Liver (tissue), 9 donors: Measurements from ENCODE around the gene MLX. TPM values are rescaled to one million over a fixed set of nuclear protein-coding genes. Genes with fewer than 3 reads are reported as not detected.
A peak's percentile ranks its signal among the peaks of the same experiment; 100 is the strongest.

ENCODE experiments used
- DNase-seq: peaks from one replicate; pipeline ENCODE4 v3.0.0-alpha.2; 2017; ENCODE audit warnings: low spot score
- H3K27ac ChIP-seq, 2 donors: one replicate each; pipeline ENCODE4 v1.7.0; 2013; ENCODE audit warnings: inconsistent platforms in 2 of 2, low read length in 2 of 2, control low read depth in 1 of 2, low read depth in 1 of 2, mild to moderate bottlenecking in 1 of 2
- H3K27me3 ChIP-seq, 4 donors: one replicate each; pipeline versions ENCODE4 v1.6.1 to v1.7.0; 2013; ENCODE audit warnings: low read length in 3 of 4, inconsistent platforms in 1 of 4, mild to moderate bottlenecking in 1 of 4, moderate library complexity in 1 of 4; ENCODE audit not compliant: control insufficient read depth in 4 of 4, insufficient read depth in 4 of 4
- H3K36me3 ChIP-seq, 4 donors: one replicate each; pipeline versions ENCODE4 v1.6.1 to v1.7.0; 2013; ENCODE audit warnings: low read length in 3 of 4, mild to moderate bottlenecking in 3 of 4, low read depth in 1 of 4, moderate library complexity in 1 of 4; ENCODE audit not compliant: control insufficient read depth in 4 of 4, insufficient read depth in 3 of 4
- H3K4me1 ChIP-seq, 4 donors: one replicate each; pipeline versions ENCODE4 v1.6.1 to v1.7.0; 2013; ENCODE audit warnings: low read length in 3 of 4, mild to moderate bottlenecking in 3 of 4, moderate library complexity in 1 of 4; ENCODE audit not compliant: control insufficient read depth in 4 of 4, insufficient read depth in 4 of 4
- H3K4me3 ChIP-seq, 3 donors: one replicate each; pipeline versions ENCODE4 v1.6.1 to v1.7.0; 2013; ENCODE audit warnings: low read length in 3 of 3, control low read depth in 1 of 3, low read depth in 1 of 3, mild to moderate bottlenecking in 1 of 3
- H3K9ac ChIP-seq, 2 donors: one replicate each; pipeline ENCODE4 v1.7.0; 2013; ENCODE audit warnings: low read length in 2 of 2, mild to moderate bottlenecking in 2 of 2, moderate library complexity in 2 of 2, control low read depth in 1 of 2, low read depth in 1 of 2
- H3K9me3 ChIP-seq, 4 donors: one replicate each; pipeline versions ENCODE4 v1.6.1 to v1.7.0; 2013; ENCODE audit warnings: low read length in 3 of 4; ENCODE audit not compliant: control insufficient read depth in 4 of 4
- EGR1 ChIP-seq, 2 donors: IDR thresholded peaks; 2 replicates each; pipeline ENCODE4 v1.6.1; 2016 to 2018; ENCODE audit warnings: antibody characterized with exemption in 2 of 2, low read depth in 2 of 2
- FOXA1 ChIP-seq: IDR thresholded peaks from 2 replicates; pipeline ENCODE4 v1.6.1; 2016; ENCODE audit warnings: antibody characterized with exemption
- FOXA2 ChIP-seq: IDR thresholded peaks from 2 replicates; pipeline ENCODE4 v1.6.1; 2016; ENCODE audit warnings: antibody characterized with exemption
- GABPA ChIP-seq, 2 donors: IDR thresholded peaks in 1 of 2; conservative IDR thresholded peaks in 1 of 2; 2 replicates each; pipeline ENCODE4 v1.6.1; 2016; ENCODE audit warnings: antibody characterized with exemption in 2 of 2, mild to moderate bottlenecking in 1 of 2, moderate library complexity in 1 of 2
- HNF4A ChIP-seq, 2 donors: conservative IDR thresholded peaks; 2 replicates each; pipeline ENCODE4 v1.6.1; 2016; ENCODE audit warnings: antibody characterized with exemption in 2 of 2, mild to moderate bottlenecking in 2 of 2
- HNF4G ChIP-seq: IDR thresholded peaks from 2 replicates; pipeline ENCODE4 v1.6.1; 2016; ENCODE audit warnings: antibody characterized with exemption
- JUND ChIP-seq, 2 donors: IDR thresholded peaks; 2 replicates each; pipeline ENCODE4 v1.6.1; 2016; ENCODE audit warnings: antibody characterized with exemption in 2 of 2
- NR2F2 ChIP-seq: IDR thresholded peaks from 2 replicates; pipeline ENCODE4 v1.6.1; 2016; ENCODE audit warnings: antibody characterized with exemption
- RAD21 ChIP-seq, 2 donors: IDR thresholded peaks; 2 replicates each; pipeline ENCODE4 v1.6.1; 2016; ENCODE audit warnings: antibody characterized with exemption in 2 of 2, mild to moderate bottlenecking in 2 of 2
- RXRA ChIP-seq, 2 donors: IDR thresholded peaks; 2 replicates each; pipeline ENCODE4 v1.6.1; 2017 to 2018; ENCODE audit warnings: antibody characterized with exemption in 2 of 2, mild to moderate bottlenecking in 1 of 2
- SP1 ChIP-seq: IDR thresholded peaks from 2 replicates; pipeline ENCODE4 v1.6.1; 2018; ENCODE audit warnings: antibody characterized with exemption, mild to moderate bottlenecking
- TAF1 ChIP-seq: conservative IDR thresholded peaks from 2 replicates; pipeline ENCODE4 v1.6.1; 2016; ENCODE audit warnings: antibody characterized with exemption, mild to moderate bottlenecking
- YY1 ChIP-seq: IDR thresholded peaks from 2 replicates; pipeline ENCODE4 v1.6.1; 2016; ENCODE audit warnings: antibody characterized with exemption, mild to moderate bottlenecking
- WGBS: extraction: QIAGEN DNeasy Blood & Tissue Kit; methylation state at CpG from one replicate; pipeline ENCODE4 v1.1.7; 2013; 5-methylcytosine and 5-hydroxymethylcytosine counted together
- polyA plus RNA-seq, 2 donors: library from polyadenylated mRNA; stranded (reverse) in 1 of 2; unstranded in 1 of 2; fragments of 200-250 nt in 1 of 2; fragments of >200 nt in 1 of 2; fragmentation: Nextera tagmentation in 1 of 2; extraction: Ambion mirVana in 1 of 2; gene quantifications; one replicate each; pipeline versions ENCODE4 v1.2.1 to v1.2.3, GENCODE V29; 2013 to 2015
- total RNA-seq, 2 donors: library from RNA; depleted of rRNA; stranded (reverse); fragments of >200 nt; gene quantifications; one replicate each; pipeline ENCODE4 v1.2.3, GENCODE V29; 2014
- TF ChIP-seq, protein P1 (sequence below): IDR thresholded peaks from 2 replicates; pipeline ENCODE4 v1.6.1; 2016; ENCODE audit warnings: antibody characterized with exemption
- TF ChIP-seq, protein P2 (sequence below): fragments of 150-350 bp; IDR thresholded peaks from 2 replicates; pipeline ENCODE4 v1.5.1; 2017; ENCODE audit warnings: improper control_type of control experiment, low read depth, low read length; ENCODE audit not compliant: missing input control
- TF ChIP-seq, protein P3 (sequence below): IDR thresholded peaks from 2 replicates; pipeline ENCODE4 v1.6.1; 2016; ENCODE audit warnings: antibody characterized with exemption
- TF ChIP-seq, protein P4 (sequence below): IDR thresholded peaks from 2 replicates; pipeline ENCODE4 v1.6.1; 2016; ENCODE audit warnings: antibody characterized with exemption
- TF ChIP-seq, protein P5 (sequence below): IDR thresholded peaks from 2 replicates; pipeline ENCODE4 v1.6.1; 2016; ENCODE audit warnings: antibody characterized with exemption, mild to moderate bottlenecking
- donor health status: healthy.
- donor health status: healthy.
- donor health status: healthy.
- donor health status: healthy.
- donor health status: healthy.

Gene MLX
- total and polyA plus RNA-seq, 4 donors = 19.4 to 40.0 (median 32.1) TPM

DNA sequence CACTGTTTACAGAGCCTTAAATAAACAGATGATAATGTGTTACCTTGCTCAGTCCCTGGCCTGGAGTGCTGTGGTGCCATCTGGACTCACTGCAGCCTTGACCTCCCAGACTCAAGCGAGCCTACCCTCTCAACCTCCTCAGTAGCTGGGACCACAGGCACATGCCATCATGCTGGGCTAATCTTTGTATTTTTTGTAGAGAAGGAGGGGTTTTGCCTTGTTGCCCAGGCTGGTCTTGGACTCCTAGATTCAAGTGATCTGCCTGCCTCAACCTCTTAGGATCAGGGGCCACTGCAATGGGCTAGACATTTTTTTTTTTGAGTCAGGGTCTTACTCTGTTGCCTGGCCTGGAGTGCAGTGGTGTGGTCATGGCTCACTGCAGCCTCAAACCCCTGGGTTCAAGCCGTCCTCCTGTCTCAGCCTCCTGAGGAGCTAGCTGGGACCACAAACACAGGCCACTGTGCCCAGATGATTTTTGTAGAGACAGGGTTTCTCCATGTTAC is 35.9 kb upstream of the MLX start:
- Histone ChIP-seq H3K9me3 (no peaks in the 10 kb centered on the region), H3K4me3 (no peak overlapping the region), H3K36me3 (no peaks in the 10 kb centered on the region), H3K27me3 (no peaks in the 10 kb centered on the region), H3K4me1 (peaks cover 23 to 56% (median 42%) of the 10 kb centered on the region in 4 donors), H3K27ac (peak overlapping the region; percentile 80 to 89), H3K9ac (no peak overlapping the region)
- no peak for DNase-seq
- 62% methylated on average over 2 of the region's 2 CpGs for WGBS
- TF ChIP-seq EGR1 (IDR thresholded peaks at IDR 0.05; ENCODE audit: low read depth in 2 of 2) (no peak), SP1 (peak; percentile 73), HNF4G (peak; percentile 24), NR2F2 (no peak), HNF4A (conservative IDR thresholded peaks at IDR 0.05) (peak; percentile 84 to 87), FOXA2 (peak; percentile 97), YY1 (peak; percentile 29), RAD21 (IDR thresholded peaks at IDR 0.05) (peak; percentile 7 to 16), RXRA (IDR thresholded peaks at IDR 0.05) (peak; percentile 76 to 86), FOXA1 (peak; percentile 96), JUND (IDR thresholded peaks at IDR 0.05) (peak in 1 of 2 donors; percentile 51), TAF1 (no peak), GABPA (IDR thresholded peaks at IDR 0.05 in 1 of 2, conservative IDR thresholded peaks at IDR 0.05 in 1 of 2) (no peak)
- TF ChIP-seq, protein P1, sequence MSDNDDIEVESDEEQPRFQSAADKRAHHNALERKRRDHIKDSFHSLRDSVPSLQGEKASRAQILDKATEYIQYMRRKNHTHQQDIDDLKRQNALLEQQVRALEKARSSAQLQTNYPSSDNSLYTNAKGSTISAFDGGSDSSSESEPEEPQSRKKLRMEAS = peak; percentile 63
- TF ChIP-seq, protein P2, sequence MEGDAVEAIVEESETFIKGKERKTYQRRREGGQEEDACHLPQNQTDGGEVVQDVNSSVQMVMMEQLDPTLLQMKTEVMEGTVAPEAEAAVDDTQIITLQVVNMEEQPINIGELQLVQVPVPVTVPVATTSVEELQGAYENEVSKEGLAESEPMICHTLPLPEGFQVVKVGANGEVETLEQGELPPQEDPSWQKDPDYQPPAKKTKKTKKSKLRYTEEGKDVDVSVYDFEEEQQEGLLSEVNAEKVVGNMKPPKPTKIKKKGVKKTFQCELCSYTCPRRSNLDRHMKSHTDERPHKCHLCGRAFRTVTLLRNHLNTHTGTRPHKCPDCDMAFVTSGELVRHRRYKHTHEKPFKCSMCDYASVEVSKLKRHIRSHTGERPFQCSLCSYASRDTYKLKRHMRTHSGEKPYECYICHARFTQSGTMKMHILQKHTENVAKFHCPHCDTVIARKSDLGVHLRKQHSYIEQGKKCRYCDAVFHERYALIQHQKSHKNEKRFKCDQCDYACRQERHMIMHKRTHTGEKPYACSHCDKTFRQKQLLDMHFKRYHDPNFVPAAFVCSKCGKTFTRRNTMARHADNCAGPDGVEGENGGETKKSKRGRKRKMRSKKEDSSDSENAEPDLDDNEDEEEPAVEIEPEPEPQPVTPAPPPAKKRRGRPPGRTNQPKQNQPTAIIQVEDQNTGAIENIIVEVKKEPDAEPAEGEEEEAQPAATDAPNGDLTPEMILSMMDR = no peak
- TF ChIP-seq, protein P3, sequence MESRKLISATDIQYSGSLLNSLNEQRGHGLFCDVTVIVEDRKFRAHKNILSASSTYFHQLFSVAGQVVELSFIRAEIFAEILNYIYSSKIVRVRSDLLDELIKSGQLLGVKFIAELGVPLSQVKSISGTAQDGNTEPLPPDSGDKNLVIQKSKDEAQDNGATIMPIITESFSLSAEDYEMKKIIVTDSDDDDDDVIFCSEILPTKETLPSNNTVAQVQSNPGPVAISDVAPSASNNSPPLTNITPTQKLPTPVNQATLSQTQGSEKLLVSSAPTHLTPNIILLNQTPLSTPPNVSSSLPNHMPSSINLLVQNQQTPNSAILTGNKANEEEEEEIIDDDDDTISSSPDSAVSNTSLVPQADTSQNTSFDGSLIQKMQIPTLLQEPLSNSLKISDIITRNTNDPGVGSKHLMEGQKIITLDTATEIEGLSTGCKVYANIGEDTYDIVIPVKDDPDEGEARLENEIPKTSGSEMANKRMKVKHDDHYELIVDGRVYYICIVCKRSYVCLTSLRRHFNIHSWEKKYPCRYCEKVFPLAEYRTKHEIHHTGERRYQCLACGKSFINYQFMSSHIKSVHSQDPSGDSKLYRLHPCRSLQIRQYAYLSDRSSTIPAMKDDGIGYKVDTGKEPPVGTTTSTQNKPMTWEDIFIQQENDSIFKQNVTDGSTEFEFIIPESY = peak; percentile 19
- TF ChIP-seq, protein P4, sequence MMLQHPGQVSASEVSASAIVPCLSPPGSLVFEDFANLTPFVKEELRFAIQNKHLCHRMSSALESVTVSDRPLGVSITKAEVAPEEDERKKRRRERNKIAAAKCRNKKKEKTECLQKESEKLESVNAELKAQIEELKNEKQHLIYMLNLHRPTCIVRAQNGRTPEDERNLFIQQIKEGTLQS = no peak
- TF ChIP-seq, protein P5, sequence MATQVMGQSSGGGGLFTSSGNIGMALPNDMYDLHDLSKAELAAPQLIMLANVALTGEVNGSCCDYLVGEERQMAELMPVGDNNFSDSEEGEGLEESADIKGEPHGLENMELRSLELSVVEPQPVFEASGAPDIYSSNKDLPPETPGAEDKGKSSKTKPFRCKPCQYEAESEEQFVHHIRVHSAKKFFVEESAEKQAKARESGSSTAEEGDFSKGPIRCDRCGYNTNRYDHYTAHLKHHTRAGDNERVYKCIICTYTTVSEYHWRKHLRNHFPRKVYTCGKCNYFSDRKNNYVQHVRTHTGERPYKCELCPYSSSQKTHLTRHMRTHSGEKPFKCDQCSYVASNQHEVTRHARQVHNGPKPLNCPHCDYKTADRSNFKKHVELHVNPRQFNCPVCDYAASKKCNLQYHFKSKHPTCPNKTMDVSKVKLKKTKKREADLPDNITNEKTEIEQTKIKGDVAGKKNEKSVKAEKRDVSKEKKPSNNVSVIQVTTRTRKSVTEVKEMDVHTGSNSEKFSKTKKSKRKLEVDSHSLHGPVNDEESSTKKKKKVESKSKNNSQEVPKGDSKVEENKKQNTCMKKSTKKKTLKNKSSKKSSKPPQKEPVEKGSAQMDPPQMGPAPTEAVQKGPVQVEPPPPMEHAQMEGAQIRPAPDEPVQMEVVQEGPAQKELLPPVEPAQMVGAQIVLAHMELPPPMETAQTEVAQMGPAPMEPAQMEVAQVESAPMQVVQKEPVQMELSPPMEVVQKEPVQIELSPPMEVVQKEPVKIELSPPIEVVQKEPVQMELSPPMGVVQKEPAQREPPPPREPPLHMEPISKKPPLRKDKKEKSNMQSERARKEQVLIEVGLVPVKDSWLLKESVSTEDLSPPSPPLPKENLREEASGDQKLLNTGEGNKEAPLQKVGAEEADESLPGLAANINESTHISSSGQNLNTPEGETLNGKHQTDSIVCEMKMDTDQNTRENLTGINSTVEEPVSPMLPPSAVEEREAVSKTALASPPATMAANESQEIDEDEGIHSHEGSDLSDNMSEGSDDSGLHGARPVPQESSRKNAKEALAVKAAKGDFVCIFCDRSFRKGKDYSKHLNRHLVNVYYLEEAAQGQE = no peak
